Duodenal mucosa (tissue), 2 donors: ENCODE results near the gene CMTR1.
"Not testable (repeated sequence)": the region's sequence is repeated elsewhere in the genome, so short reads cannot be mapped to it uniquely, and the experiment has no call there.

Experiments
- H3K27ac ChIP-seq: one replicate; pipeline ENCODE4 v1.7.0; 2013; ENCODE audit warnings: low read depth, low read length
- H3K27me3 ChIP-seq, 2 donors: one replicate each; pipeline ENCODE4 v1.7.0; 2013; ENCODE audit warnings: low read length in 2 of 2, control low read depth in 1 of 2; ENCODE audit not compliant: insufficient read depth in 2 of 2, control insufficient read depth in 1 of 2
- H3K36me3 ChIP-seq, 2 donors: one replicate each; pipeline ENCODE4 v1.7.0; 2013; ENCODE audit warnings: low read length in 2 of 2, control low read depth in 1 of 2; ENCODE audit not compliant: insufficient read depth in 2 of 2, control insufficient read depth in 1 of 2
- H3K4me1 ChIP-seq, 2 donors: one replicate each; pipeline ENCODE4 v1.7.0; 2013; ENCODE audit warnings: low read length in 2 of 2, control low read depth in 1 of 2; ENCODE audit not compliant: insufficient read depth in 2 of 2, control insufficient read depth in 1 of 2
- H3K4me3 ChIP-seq, 2 donors: one replicate each; pipeline ENCODE4 v1.7.0; 2013; ENCODE audit warnings: low read length in 2 of 2, low read depth in 1 of 2
- H3K9ac ChIP-seq, 2 donors: one replicate each; pipeline ENCODE4 v1.7.0; 2013; ENCODE audit warnings: low read length in 2 of 2, low read depth in 1 of 2
- H3K9me3 ChIP-seq, 2 donors: one replicate each; pipeline ENCODE4 v1.7.0; 2013; ENCODE audit warnings: low read length in 2 of 2, control low read depth in 1 of 2; ENCODE audit not compliant: control insufficient read depth in 1 of 2

Gene CMTR1

DNA sequence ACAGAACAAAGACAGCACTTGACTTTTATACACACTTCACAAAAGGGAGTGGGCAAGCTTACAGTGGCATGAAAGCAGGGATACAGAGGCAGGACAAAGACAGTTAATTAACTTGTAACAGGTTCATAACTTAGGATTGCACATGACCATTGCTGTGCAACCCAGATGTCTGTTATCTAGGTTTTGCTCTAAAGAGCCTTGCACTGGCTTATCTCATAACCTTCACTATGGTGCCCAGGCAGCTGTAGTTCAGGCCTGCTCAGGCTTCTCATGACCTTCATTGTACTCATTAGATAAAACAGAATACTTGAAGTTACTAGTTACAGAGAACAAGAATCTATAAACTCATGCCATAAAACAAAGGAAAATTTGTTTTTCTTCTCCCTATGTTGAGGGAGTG, 31.4 kb upstream of the CMTR1 start:
- not testable (repeated sequence) for H3K4me1 ChIP-seq, H3K9ac ChIP-seq, H3K9me3 ChIP-seq, H3K4me3 ChIP-seq, H3K27ac ChIP-seq, H3K27me3 ChIP-seq, H3K36me3 ChIP-seq

DNA sequence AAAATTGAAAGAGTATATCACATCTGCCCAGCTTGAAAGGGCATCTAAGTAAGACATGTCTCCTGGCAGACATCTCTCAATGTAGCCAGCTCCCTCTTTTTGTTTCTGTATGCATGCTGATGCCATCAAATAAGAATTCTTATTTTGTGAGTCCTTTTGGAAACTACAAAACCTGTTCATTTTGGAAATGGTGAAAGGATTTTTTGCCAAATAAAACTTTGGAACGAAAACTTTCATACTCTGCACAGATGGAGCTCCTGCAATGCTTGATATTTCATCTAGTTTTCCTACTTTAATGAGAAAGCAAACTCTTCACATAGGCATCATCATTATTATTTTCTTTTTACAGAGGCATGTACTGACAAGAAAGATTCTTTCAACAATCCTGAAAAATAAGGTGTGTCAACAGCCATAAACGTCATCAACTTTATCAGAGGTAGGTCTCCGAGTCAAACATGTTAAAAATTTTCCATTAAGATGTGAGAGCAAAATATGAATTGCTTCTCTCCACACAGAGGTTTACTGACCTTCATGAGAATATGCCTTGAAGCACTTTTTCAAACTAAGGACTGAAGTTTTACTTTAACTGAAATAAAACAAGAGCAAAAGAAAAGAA, 26.2 kb upstream of the CMTR1 start:
- no peak overlapping the region for H3K4me3 ChIP-seq
- no peaks in the 10 kb centered on the region for H3K27me3 ChIP-seq
- H3K27ac ChIP-seq = no peak overlapping the region
- no peaks in the 10 kb centered on the region for H3K4me1 ChIP-seq
- no peak overlapping the region for H3K9ac ChIP-seq
- no peaks in the 10 kb centered on the region for H3K9me3 ChIP-seq
- H3K36me3 ChIP-seq = no peaks in the 10 kb centered on the region

DNA sequence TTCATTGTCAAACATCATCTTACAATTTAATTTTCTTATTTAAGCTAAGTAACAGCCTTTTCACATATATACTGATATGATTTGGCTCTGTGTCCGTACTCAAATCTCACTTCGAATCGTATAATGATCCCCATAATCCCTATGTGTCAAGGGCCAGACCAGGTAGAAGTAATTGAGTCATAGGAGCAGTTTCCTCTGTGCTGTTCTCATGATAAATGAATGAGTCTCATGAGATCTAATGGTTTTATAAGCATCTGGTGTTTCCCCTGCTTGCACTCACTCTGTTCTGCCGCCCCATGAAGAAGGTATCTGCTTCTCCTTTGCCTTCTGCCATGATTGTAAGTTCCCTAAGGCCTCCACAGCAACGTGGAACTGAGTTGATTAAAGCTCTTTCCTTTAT, 25.1 kb upstream of the CMTR1 start:
- H3K9ac ChIP-seq = no peak overlapping the region
- no peaks in the 10 kb centered on the region for H3K27me3 ChIP-seq
- no peak overlapping the region for H3K4me3 ChIP-seq
- no peaks in the 10 kb centered on the region for H3K4me1 ChIP-seq
- no peaks in the 10 kb centered on the region for H3K9me3 ChIP-seq
- no peak overlapping the region for H3K27ac ChIP-seq
- H3K36me3 ChIP-seq = no peaks in the 10 kb centered on the region

DNA sequence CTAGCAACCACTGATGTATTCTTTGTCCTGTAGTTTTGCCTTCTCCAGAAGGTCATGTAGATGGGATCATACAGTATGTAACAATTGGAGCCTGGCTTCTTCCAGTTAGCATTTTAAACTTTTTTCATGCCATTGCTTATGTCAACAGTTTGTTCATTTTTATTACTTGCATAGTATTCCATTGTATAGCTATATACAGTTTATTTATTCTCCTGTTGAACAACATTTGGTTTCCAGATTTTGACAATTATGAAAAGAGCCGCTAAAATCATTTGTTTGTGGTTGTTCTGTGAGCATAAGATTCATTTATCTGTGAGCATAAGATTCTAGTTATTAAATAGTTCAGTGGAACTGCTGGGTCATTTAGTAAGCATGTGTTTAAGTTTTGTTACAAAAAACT, 23.5 kb upstream of the CMTR1 start:
- no peak overlapping the region for H3K4me3 ChIP-seq
- H3K9me3 ChIP-seq = no peaks in the 10 kb centered on the region
- H3K27me3 ChIP-seq = no peaks in the 10 kb centered on the region
- no peaks in the 10 kb centered on the region for H3K36me3 ChIP-seq
- H3K4me1 ChIP-seq = no peaks in the 10 kb centered on the region
- H3K27ac ChIP-seq = no peak overlapping the region
- H3K9ac ChIP-seq = no peak overlapping the region

DNA sequence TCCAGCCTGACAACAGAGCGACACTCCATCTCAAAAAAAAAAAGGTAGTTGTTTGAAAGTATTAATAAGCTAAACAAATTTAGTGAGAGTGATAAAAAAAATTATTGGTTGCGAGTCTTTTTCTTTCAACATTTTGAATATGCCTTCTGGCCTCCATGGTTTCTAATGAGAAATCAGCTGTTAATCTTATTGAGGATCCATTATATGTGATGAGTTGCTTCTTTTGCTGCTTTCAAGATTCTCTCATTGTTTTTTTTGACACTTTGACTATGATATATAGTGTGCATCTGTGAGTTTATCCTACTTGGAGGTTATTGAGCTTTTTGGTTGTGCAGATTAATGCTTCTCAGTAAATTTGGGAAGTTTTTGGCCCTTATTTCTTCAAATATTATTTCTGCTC, 15.6 kb upstream of the CMTR1 start:
- Histone ChIP-seq H3K4me1 (no peaks in the 10 kb centered on the region), H3K27ac (no peak overlapping the region), H3K4me3 (no peak overlapping the region)

DNA sequence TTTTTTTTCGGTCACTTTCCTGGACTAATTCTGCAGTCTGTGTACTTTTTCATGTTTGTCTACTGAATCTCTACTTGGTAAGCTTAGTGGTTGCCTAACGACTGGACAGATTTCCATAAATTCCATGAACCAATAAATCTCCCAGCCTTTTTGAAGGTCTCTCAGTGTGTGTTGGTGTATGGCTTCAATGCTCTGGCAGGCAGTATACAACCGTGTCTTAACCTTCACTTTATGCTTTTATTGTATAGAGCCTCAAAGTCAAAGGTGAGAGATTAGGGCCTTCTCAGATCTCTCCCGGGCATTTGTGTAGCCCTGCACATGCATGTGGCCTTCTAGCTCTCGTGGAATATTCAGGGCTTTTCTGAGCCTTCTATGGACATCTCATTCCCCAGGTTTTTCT, 14.3 kb upstream of the CMTR1 start:
- H3K27me3 ChIP-seq = no peaks in the 10 kb centered on the region
- H3K9ac ChIP-seq = no peak overlapping the region

More for the DNA sequence above, 15.6 kb upstream of the CMTR1 start:
- no peaks in the 10 kb centered on the region for H3K9me3 ChIP-seq
- H3K9ac ChIP-seq = no peak overlapping the region
- H3K36me3 ChIP-seq = no peaks in the 10 kb centered on the region
- H3K27me3 ChIP-seq = no peaks in the 10 kb centered on the region

DNA sequence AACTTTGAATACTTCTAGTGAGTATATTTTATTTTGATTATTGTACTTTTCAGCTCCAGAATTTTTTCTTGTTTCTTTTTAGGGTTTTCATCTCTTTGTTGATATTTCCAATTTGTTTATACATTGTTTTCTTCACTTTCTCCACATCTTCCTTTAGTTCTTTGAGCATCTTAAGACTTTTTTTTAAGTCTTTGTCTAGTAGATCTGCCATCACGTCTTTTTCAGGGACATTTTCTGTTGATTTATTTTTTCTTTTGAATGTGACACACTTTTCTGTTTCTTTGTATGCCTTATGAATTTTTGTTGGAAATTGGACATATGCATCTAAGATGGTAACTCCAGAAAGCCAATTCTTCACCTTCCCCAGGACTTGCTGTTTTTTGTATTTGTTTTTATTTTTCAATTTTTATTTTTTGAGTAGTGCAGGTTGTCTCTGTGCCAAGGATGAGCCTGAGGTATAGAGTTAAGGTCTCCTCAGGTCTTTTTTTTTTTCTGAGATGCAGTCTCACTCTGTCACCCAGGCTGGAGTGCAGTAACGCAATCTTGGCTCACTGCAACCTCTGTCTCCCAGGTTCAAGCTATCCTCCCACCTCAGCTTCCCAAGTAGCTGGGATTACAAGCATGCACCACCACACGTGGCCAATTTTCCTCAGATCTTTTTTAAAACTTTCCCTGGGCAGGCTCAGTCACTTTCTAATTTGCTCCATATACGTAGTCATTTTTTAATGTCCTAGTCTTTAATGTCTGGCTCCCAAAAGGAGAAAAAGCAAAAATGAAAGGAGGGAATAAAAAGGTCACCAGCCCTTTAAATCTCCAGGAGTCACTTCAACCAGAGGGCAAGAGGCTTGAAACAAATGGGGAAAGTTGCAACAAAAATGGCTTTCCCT, 6.7 kb upstream of the CMTR1 start:
- Histone ChIP-seq H3K4me3 (peak overlapping the region; percentile 2 to 40), H3K27me3 (no peaks in the 10 kb centered on the region), H3K4me1 (peaks cover 4 to 11% of the 10 kb centered on the region in 2 donors), H3K27ac (no peak overlapping the region), H3K9me3 (no peaks in the 10 kb centered on the region), H3K36me3 (no peaks in the 10 kb centered on the region), H3K9ac (no peak overlapping the region)

More for the DNA sequence above, 14.3 kb upstream of the CMTR1 start:
- H3K4me1 ChIP-seq = no peaks in the 10 kb centered on the region
- no peak overlapping the region for H3K27ac ChIP-seq
- no peaks in the 10 kb centered on the region for H3K36me3 ChIP-seq
- H3K9me3 ChIP-seq = no peaks in the 10 kb centered on the region
- no peak overlapping the region for H3K4me3 ChIP-seq

DNA sequence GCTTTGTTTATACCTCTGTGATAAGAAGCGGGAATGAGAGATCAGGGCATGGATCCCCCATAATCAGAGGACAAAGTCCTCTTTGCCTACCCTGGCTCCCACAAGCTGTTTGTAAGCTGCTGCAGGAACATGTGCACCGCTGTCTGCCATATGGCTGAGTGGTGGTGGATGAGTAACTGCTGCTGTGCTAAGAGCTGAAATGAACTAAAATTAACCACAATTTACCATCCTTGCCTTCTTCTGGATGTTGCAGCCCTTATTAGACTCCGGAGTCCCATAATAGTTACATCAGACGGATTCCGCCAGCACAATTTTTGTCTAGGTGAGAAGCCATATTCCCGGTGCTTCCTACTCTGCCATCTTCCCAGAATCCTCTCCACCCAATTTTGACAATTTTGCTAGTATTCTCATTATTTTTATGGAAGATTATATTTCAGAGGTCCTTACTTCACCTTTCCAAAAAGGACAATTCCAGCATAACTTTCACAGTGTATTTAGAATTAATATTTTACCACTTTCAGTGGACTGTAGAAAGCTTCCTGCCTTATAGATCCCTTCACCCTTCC, 6.0 kb upstream of the CMTR1 start:
- Histone ChIP-seq H3K4me1 (peaks cover 4 to 11% of the 10 kb centered on the region in 2 donors), H3K27ac (no peak overlapping the region), H3K4me3 (peak overlapping the region; percentile 2 to 40), H3K9ac (no peak overlapping the region), H3K9me3 (no peaks in the 10 kb centered on the region), H3K27me3 (no peaks in the 10 kb centered on the region), H3K36me3 (no peaks in the 10 kb centered on the region)

DNA sequence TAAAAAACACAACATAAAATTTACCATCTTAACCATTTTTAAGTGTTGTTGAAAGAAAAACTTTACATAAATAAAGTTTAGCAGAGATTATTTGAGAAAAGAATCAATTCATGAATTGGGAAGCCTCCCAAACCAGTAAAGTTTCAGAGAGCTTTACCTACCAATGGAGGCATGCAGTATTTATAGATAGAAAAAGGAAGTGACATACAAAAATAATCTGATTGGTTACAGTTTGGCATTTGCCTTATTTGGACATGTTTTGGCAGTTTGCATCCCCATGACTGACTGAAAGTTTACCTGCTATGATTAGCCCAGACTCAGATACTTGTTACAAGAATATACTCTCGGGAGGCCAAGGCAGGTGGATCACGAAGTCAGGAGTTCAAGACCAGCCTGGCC, 3.7 kb upstream of the CMTR1 start:
- no peaks in the 10 kb centered on the region for H3K27me3 ChIP-seq
- H3K4me3 ChIP-seq = no peak overlapping the region
- no peaks in the 10 kb centered on the region for H3K9me3 ChIP-seq
- H3K9ac ChIP-seq = no peak overlapping the region
- no peak overlapping the region for H3K27ac ChIP-seq
- no peaks in the 10 kb centered on the region for H3K36me3 ChIP-seq
- peaks cover 18 to 22% of the 10 kb centered on the region in 2 donors for H3K4me1 ChIP-seq

DNA sequence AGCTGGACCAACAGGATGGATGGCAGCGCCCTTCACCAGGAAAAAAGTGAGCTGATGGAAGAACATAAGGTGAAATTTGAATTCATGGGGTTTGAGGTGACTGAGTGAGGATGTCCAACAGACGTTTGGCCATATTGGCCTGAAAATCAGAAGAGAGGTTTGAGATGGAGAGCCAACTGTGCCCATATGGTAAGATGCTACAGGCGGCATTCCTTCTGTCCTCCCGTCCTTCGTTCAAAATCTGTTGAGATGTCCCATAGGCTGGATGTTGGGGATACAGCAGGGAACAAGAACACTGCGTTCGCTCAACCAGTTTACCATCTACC, 468 bp upstream of the CMTR1 start:
- no peaks in the 10 kb centered on the region for H3K9me3 ChIP-seq
- peak overlapping the region; percentile 90 for H3K4me3 ChIP-seq
- peaks cover 14 to 18% of the 10 kb centered on the region in 2 donors for H3K4me1 ChIP-seq
- peak overlapping the region; percentile 74 for H3K27ac ChIP-seq
- H3K36me3 ChIP-seq = peaks cover 13 to 17% of the 10 kb centered on the region in 2 donors
- peak overlapping the region; percentile 86 to 91 for H3K9ac ChIP-seq
- H3K27me3 ChIP-seq = no peaks in the 10 kb centered on the region
